ENCODE data around the gene TDG.

DNA sequence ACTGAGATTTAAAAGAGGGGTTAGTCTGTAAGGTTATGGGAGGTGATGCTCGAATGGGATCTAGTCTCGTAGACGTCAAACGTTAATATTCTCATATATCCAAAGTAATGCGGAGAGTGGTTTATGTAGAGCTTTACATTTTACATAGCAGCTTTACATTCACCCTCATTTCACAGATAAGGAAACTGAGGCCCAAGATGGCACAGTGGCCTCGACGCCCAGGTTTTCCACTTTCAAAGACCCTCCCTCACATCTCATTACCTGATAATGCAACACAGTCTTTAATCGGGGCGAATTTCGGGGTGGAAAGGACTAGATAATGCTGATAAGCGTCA, 450 bp upstream of the TDG start:
- TF ChIP-seq EZH2 (IDR thresholded peaks at IDR 0.05; ENCODE audit: insufficient read depth, poor library complexity, severe bottlenecking) = no peak
- no peak for TF ChIP-seq EZH2phosphoT487 (IDR thresholded peaks at IDR 0.05; ENCODE audit: insufficient read depth, low read depth)
